Right ventricle myocardium inferior (tissue), 1 donor: ENCODE data around the gene CCDC88B. TPM values are rescaled to one million over a fixed set of nuclear protein-coding genes. Genes with fewer than 3 reads are reported as not detected.

Source experiments
- ATAC-seq: fragments of 200-7000 bp; cut with Tn5 transposase; one replicate; pipeline ENCODE4 v1.9.1; 2020; ENCODE audit warnings: mild to moderate bottlenecking, moderate library complexity
- DNase-seq: peaks from one replicate; pipeline ENCODE4 v3.0.0; 2021; ENCODE audit errors: missing footprints
- intact Hi-C: fragments of 100-400 bp; cut with DNase I; formaldehyde crosslinking; loops from one replicate; pipeline ENCODE4 v1.11.0; 2022
- long read RNA-seq: library from polyadenylated mRNA; unstranded; transcript quantifications from one replicate; pipeline ENCODE4 v2.0.0, GENCODE V29; 2021
- total RNA-seq: library from RNA; stranded (reverse); fragmentation: NEBNext Ultra II Directional; extraction: Animal tissue kit (Norgen Biotek cat#: 25700); gene quantifications from one replicate; pipeline ENCODE4 v1.2.1, GENCODE V29; 2021
- donor health status: DM: no; HTN: yes; CAD: no; lungs with severe emphysema.

Gene CCDC88B, protein sequence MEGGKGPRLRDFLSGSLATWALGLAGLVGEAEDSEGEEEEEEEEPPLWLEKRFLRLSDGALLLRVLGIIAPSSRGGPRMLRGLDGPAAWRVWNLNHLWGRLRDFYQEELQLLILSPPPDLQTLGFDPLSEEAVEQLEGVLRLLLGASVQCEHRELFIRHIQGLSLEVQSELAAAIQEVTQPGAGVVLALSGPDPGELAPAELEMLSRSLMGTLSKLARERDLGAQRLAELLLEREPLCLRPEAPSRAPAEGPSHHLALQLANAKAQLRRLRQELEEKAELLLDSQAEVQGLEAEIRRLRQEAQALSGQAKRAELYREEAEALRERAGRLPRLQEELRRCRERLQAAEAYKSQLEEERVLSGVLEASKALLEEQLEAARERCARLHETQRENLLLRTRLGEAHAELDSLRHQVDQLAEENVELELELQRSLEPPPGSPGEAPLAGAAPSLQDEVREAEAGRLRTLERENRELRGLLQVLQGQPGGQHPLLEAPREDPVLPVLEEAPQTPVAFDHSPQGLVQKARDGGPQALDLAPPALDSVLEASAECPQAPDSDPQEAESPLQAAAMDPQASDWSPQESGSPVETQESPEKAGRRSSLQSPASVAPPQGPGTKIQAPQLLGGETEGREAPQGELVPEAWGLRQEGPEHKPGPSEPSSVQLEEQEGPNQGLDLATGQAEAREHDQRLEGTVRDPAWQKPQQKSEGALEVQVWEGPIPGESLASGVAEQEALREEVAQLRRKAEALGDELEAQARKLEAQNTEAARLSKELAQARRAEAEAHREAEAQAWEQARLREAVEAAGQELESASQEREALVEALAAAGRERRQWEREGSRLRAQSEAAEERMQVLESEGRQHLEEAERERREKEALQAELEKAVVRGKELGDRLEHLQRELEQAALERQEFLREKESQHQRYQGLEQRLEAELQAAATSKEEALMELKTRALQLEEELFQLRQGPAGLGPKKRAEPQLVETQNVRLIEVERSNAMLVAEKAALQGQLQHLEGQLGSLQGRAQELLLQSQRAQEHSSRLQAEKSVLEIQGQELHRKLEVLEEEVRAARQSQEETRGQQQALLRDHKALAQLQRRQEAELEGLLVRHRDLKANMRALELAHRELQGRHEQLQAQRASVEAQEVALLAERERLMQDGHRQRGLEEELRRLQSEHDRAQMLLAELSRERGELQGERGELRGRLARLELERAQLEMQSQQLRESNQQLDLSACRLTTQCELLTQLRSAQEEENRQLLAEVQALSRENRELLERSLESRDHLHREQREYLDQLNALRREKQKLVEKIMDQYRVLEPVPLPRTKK (N-terminal part only)
- total RNA-seq = 7.7 TPM
- long read RNA-seq, partial matches to known transcripts = 1 of 4 reads
- long read RNA-seq, other reads (novel, unspliced or antisense) = 2 of 4 reads

- ATAC-seq = no peak
- intact Hi-C loops = no loop called here
- DNase-seq = peak; percentile 92
These were observed at the start of gene CCDC88B for GRCh38 chr11:64339754-64340408. CCDC88B (plus strand) TSS chr11:64340204; CDS start chr11:64340267, 63 bp downstream.

GRCh38 chr11:64290352-64291261 is 49.4 kb upstream of the CCDC88B start:
- intact Hi-C loops = no loop called here
- ATAC-seq (no peak), DNase-seq (peak; percentile 40)

DNA sequence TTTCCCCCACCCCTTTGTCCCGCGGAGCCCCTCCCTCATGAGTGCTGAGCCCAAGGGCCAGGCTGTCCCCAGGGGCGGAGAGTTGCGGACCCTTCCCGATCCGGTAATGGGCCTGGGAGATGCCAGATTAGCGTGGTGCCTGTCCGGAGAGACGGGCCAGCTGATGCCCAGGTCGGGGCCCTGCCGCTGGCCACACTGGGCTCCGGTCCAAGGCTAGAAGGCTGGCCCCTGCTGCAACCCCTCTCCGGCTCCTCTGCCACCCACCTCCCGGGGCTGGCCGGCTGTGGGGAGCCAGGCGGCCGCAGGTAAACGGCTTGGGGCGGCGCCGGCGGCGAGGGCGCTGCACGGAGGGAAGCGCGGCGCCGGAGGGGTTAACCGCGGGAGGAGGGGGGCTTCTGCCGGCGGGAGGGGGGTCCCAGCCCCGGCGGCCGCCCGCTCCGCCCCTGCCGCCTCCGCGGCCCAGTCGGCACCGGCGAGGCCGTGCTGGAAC is 48.7 kb upstream of the CCDC88B start, which contains the start of gene KCNK4:
KCNK4 (plus strand) TSS at position 41 of the 490 bp plus-strand sequence. CDS start 1,717 bp downstream, outside the sequence.
- DNase-seq (peak; percentile 22), ATAC-seq (no peak)
- intact Hi-C loops = no loop called here

DNA sequence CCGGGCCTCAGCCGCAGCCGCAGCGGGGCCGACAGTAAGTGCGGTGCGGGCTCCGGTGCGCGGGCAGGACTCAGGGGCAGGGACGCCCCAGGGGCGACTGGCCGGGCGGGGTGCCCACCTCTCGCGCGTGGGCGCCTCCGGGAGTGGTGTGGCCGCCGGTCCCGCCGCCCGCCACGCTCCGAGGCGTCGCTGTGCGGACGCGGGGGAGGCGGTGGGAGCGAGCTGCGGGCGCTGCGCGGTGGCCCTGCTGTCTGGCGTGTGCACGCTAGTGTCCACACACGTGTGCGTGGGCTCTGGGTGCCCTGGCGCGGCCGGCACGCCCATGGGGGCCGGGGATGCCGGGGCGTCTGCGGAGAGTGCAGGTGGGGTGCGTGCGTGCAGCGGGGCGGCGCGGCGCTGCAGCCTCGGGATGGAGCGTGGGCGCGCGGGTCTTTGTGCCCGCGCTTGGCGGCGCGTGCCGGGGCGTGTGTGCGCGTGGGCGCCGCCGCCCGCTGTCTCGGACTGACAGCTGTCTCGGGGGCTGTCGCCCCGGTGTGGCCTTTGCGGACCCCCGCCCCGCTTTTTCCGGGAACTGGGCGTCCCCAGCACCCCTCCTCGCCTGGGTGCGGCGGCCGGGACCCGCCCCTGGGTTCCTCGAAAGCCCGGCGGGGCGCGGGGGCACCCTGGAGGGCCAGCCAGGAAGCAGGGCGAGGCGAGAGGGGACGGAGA is 48.1 kb upstream of the CCDC88B start:
- peak; percentile 37 for DNase-seq

GRCh38 chr11:64292460-64293254 is 47.3 kb upstream of the CCDC88B start:
- intact Hi-C loops = no loop called here

More for the DNA sequence above, 48.1 kb upstream of the CCDC88B start:
- no peak for ATAC-seq
- intact Hi-C loops = no loop called here

DNA sequence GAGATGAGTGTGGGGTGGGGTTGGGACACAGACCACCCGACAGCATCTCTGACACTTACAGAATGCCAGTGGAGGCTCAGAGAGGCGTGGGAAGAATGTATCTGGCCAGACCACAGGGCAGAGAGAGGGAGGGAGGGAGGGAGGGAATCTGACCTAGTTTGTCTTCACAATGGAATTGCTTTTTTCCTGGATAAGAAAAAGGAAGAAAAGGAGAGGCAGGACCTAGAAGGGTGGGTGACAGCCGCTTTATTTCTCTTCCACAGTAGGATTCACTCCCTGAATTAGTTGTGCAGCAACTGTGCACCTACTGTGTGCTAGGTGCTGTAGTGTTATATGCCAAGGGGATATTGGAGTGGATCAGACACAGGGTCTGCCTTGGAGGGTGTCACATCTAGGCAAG is 45.2 kb upstream of the CCDC88B start:
- DNase-seq (no peak), ATAC-seq (no peak)
- intact Hi-C loops = no loop called here

More at GRCh38 chr11:64292460-64293254, 47.3 kb upstream of the CCDC88B start:
- ATAC-seq (no peak), DNase-seq (peak; percentile 47)

- DNase-seq = no peak
- intact Hi-C loops = no loop called here
- no peak for ATAC-seq
These were observed 44.2 kb upstream of the CCDC88B start for GRCh38 chr11:64295760-64296159.

DNA sequence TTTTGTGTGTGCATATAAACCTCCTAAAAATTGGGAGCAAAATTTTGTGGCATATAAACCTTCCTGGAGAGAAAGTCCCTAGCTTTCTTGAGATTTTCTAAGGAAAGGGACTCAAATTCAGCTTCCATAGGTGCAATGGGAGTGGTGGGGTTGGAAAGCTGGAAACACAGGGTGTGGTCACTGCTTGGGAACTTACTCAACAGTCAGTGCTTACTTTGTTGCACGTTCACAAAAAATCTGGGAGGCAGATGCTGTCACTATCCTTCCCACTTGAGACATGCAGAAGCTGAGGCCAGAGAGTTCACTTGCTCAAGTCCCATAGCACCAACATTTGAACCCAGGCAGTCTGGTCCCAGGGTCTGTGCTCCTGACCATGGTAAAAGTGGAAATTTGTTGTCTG is 43.8 kb upstream of the CCDC88B start:
- intact Hi-C loops = no loop called here
- ATAC-seq (no peak), DNase-seq (no peak)

DNA sequence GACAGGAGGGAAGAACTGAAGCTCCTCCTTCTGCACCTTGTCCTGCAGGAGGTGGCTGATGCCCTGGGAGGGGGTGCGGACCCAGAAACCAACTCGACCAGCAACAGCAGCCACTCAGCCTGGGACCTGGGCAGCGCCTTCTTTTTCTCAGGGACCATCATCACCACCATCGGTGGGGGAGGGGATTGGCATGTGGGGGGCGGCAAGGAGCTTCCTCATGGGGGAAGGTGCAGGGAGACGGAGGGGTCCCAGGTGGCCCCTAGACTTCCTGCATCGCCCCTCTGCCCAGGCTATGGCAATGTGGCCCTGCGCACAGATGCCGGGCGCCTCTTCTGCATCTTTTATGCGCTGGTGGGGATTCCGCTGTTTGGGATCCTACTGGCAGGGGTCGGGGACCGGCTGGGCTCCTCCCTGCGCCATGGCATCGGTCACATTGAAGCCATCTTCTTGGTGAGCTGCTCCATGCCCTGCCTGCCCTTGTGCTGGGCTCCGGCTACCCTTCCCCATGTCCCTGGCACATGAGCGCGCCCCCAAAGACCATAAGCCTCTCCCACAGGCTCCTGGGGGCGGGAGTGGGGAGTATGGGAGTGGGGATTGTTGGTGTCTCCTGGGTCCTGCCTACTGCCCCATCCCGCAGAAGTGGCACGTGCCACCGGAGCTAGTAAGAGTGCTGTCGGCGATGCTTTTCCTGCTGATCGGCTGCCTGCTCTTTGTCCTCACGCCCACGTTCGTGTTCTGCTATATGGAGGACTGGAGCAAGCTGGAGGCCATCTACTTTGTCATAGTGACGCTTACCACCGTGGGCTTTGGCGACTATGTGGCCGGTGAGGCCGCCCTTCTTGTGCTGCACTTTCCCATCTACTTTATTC is 42.9 kb upstream of the CCDC88B start:
- peak; percentile 33 for DNase-seq
- intact Hi-C loops = no loop called here

GRCh38 chr11:64297699-64298358 is 42.2 kb upstream of the CCDC88B start:
- intact Hi-C loops = no loop called here
- peak; percentile 72 for DNase-seq
- ATAC-seq = no peak

More for the DNA sequence above, 42.9 kb upstream of the CCDC88B start:
- ATAC-seq = no peak

- DNase-seq (peak; percentile 80), ATAC-seq (peak; percentile 50)
- intact Hi-C loops = no loop called here
These were observed 40.8 kb upstream of the CCDC88B start for GRCh38 chr11:64298966-64299846.

DNA sequence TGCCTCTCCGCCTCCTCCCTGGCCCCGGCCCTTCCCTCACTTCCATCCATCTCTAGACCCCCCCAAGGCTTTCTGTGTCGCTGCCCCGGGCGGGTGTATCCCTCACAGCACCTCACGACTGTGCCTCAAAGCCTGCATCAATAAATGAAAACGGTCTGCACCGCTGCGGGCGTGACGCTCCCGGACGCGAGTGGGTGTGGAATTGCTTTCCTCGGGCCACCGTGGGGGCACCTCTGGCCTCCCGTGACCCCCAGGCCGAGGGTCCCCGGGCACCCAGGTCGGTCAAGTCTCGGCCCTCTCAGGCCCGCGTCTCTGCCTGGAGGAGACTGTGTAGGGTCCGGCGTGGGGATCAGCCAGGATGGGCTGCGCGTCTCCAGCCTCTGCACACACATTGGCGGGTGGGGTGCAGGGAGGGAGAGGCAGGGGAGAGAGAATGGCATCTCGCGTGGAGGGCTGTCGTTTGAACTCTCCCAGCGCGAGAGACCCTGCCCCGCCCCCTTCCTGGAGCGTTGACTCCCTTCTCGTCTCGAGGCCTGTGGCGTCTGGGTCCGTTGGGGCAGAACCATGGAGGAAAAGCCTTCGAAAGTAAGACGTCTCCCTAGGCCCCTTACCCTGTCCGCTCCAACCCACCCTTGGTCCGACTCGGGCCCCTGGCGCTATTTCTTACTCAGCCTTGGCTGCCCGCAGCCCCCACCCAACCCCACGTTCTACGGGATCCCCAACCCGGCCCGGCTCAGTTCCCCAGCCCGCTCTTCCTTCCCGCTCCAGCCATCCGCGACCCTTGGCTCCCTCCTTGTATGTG is 40.0 kb upstream of the CCDC88B start, which contains the start of gene CATSPERZ:
CATSPERZ (plus strand) TSS at position 512 of the 802 bp plus-strand sequence; CDS start at position 565, 53 bp downstream.
- ATAC-seq (no peak), DNase-seq (peak; percentile 60)
- intact Hi-C loops = loop anchor here (5.0 kb wide), 2 partner anchors 48 to 113 kb away; partner anchors contain the start of genes PLCB3 and STIP1
